ENCODE data around the gene BAIAP2. TPM values are rescaled to one million over a fixed set of nuclear protein-coding genes. Genes with fewer than 3 reads are reported as not detected.

Gene BAIAP2
- total and polyA plus RNA-seq, 2 donors from 2014 or later: 44.5 to 45.8 TPM

DNA sequence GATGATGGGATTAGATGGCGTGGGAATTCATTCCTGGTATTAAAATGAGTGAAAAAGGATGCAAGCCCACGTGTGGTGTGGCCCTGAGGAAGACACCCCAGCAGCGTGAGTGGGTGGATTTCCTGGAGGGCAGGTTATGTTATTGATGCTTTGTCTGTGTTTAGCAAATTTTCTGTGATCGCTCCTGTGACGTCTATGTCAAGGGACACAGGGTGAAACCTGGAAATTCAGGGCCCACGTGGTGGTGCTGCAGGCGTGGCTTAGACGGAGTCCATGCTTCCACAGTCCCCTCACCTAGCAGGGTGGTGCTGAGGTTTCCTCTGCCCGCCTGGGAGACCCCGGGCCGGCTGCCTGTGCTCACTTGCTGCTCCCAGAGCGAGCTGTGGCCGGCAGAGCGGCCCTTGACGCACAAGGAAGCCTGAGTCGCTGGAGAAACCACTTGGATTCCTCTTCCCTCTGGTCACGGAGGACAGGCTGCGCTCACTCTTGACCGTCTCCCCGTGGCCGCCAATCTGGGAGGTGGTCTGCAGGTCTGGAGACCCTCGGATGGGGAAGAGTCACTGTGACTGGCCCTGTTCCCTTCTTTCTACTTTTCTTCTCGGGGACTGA lies 23.4 kb downstream of the BAIAP2 start:
- FAIRE-seq (no peak), DNase-seq (no peak)
- H3K27ac ChIP-seq (ENCODE audit: low read depth in 2 of 2, low read length in 2 of 2): no peak overlapping the region
- H3K9ac ChIP-seq (ENCODE audit: low read length in 3 of 3): no peak overlapping the region
- TF ChIP-seq, protein P1, sequence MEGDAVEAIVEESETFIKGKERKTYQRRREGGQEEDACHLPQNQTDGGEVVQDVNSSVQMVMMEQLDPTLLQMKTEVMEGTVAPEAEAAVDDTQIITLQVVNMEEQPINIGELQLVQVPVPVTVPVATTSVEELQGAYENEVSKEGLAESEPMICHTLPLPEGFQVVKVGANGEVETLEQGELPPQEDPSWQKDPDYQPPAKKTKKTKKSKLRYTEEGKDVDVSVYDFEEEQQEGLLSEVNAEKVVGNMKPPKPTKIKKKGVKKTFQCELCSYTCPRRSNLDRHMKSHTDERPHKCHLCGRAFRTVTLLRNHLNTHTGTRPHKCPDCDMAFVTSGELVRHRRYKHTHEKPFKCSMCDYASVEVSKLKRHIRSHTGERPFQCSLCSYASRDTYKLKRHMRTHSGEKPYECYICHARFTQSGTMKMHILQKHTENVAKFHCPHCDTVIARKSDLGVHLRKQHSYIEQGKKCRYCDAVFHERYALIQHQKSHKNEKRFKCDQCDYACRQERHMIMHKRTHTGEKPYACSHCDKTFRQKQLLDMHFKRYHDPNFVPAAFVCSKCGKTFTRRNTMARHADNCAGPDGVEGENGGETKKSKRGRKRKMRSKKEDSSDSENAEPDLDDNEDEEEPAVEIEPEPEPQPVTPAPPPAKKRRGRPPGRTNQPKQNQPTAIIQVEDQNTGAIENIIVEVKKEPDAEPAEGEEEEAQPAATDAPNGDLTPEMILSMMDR (IDR thresholded peaks at IDR 0.05; ENCODE audit: borderline replicate concordance, extremely low read depth, insufficient read depth): no peak
- H3K4me1 ChIP-seq (ENCODE audit: control insufficient read depth in 2 of 3, insufficient read depth in 2 of 3, low read depth in 1 of 3, low read length in 3 of 3): peaks cover 0 to 8% (median 7%) of the 10 kb centered on the region in 3 donors
- no peak overlapping the region for H3K4me3 ChIP-seq (ENCODE audit: low read length in 3 of 3)
- intact Hi-C loops (cut with DNase I): no loop called here
- H3K27me3 ChIP-seq (ENCODE audit: control insufficient read depth, insufficient read depth, low read length): no peaks in the 10 kb centered on the region
- peaks cover 0 to 14% (median 7%) of the 10 kb centered on the region in 3 donors for H3K36me3 ChIP-seq (ENCODE audit: control insufficient read depth in 2 of 3, insufficient read depth in 3 of 3, low read length in 3 of 3)
- no peaks in the 10 kb centered on the region for H3K9me3 ChIP-seq (ENCODE audit: control insufficient read depth in 2 of 3, insufficient read depth in 1 of 3, low read length in 3 of 3)

DNA sequence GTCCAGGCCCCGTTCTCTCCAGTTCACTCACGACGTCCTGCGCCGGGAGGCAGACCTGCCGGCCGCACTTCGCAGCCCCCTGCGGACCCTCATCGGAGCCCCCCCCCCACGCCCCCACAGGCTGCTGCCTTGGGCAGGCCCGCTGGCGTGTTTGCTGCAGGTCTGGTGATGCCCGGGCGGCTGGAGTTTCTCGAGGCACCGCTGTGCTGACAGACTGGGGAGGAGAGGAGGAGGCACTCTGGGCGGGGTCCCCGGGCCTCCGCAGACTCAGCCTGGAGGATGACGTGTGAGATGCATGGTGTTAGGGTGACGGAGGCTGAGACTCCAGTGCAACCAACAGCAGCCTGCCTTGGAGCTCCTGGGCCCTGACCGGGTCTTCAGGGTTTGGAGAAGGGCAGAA lies 24.1 kb downstream of the BAIAP2 start:
- H3K27ac ChIP-seq (ENCODE audit: low read depth in 2 of 2, low read length in 2 of 2): no peak overlapping the region
- peaks cover 0 to 14% (median 7%) of the 10 kb centered on the region in 3 donors for H3K36me3 ChIP-seq (ENCODE audit: control insufficient read depth in 2 of 3, insufficient read depth in 3 of 3, low read length in 3 of 3)

DNA sequence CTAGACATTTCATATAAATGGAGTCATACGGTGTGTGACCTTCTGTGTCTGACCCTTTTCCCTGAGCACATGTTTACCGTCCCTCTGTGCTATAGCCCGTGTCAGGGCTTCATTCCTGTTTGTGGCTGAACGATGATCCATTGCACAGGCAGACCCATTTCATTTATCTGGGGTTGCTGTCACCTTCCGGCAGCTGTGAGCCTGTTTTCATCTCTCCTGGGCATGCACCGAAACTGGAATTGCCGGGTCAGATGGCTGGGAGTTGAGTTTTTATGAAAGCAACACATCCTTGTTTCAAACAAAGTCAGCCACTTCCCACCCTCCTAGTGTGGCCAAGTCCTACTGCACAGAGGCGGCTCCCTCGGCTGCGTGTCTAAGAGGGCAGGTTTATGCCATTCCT lies 25.5 kb downstream of the BAIAP2 start:
- no peak overlapping the region for H3K9ac ChIP-seq (ENCODE audit: low read length in 3 of 3)
- intact Hi-C loops (cut with DNase I): no loop called here
- no peaks in the 10 kb centered on the region for H3K9me3 ChIP-seq (ENCODE audit: control insufficient read depth in 2 of 3, insufficient read depth in 1 of 3, low read length in 3 of 3)
- TF ChIP-seq, protein P1 (IDR thresholded peaks at IDR 0.05; ENCODE audit: borderline replicate concordance, extremely low read depth, insufficient read depth): no peak
- H3K36me3 ChIP-seq (ENCODE audit: control insufficient read depth in 2 of 3, insufficient read depth in 3 of 3, low read length in 3 of 3): peaks cover 0 to 10% (median 6%) of the 10 kb centered on the region in 3 donors
- FAIRE-seq: no peak
- peaks cover 0 to 24% (median 14%) of the 10 kb centered on the region in 3 donors for H3K4me1 ChIP-seq (ENCODE audit: control insufficient read depth in 2 of 3, insufficient read depth in 2 of 3, low read depth in 1 of 3, low read length in 3 of 3)
- no peak for DNase-seq
- no peaks in the 10 kb centered on the region for H3K27me3 ChIP-seq (ENCODE audit: control insufficient read depth, insufficient read depth, low read length)
- no peak overlapping the region for H3K4me3 ChIP-seq (ENCODE audit: low read length in 3 of 3)
- H3K27ac ChIP-seq (ENCODE audit: low read depth in 2 of 2, low read length in 2 of 2): no peak overlapping the region

More for the DNA sequence above, 24.1 kb downstream of the BAIAP2 start:
- Histone ChIP-seq H3K9ac (ENCODE audit: low read length in 3 of 3) (no peak overlapping the region), H3K9me3 (ENCODE audit: control insufficient read depth in 2 of 3, insufficient read depth in 1 of 3, low read length in 3 of 3) (no peaks in the 10 kb centered on the region), H3K27me3 (ENCODE audit: control insufficient read depth, insufficient read depth, low read length) (no peaks in the 10 kb centered on the region), H3K4me1 (ENCODE audit: control insufficient read depth in 2 of 3, insufficient read depth in 2 of 3, low read depth in 1 of 3, low read length in 3 of 3) (peaks cover 0 to 12% (median 9%) of the 10 kb centered on the region in 3 donors), H3K4me3 (ENCODE audit: low read length in 3 of 3) (no peak overlapping the region)
- intact Hi-C loops (cut with DNase I): no loop called here
- FAIRE-seq (no peak), DNase-seq (no peak)
- TF ChIP-seq, protein P1 (IDR thresholded peaks at IDR 0.05; ENCODE audit: borderline replicate concordance, extremely low read depth, insufficient read depth): no peak

Data from kidney (tissue), 14 donors.